CD4-positive, CD25-positive, alpha-beta regulatory T cell (primary cell): ENCODE measurements around the gene ITGA8. TPM values are rescaled to one million over a fixed set of nuclear protein-coding genes. Genes with fewer than 3 reads are reported as not detected.

ENCODE experiments used
- ATAC-seq, 2 donors: fragments of 150-1000 bp; cut with Tn5 transposase; one replicate each; pipeline ENCODE4 v1.10.0; 2021; ENCODE audit warnings: low read depth in 2 of 2, moderate number of reproducible peaks in 2 of 2, moderate library complexity in 1 of 2
- DNase-seq, 3 donors: peaks; one replicate each; pipeline versions ENCODE4 v3.0.0 to v3.0.0-alpha.2; 2012 to 2022; ENCODE audit warnings: mixed read lengths in 1 of 3
- H3K27ac ChIP-seq: one replicate; pipeline ENCODE4 v1.7.0; 2013; ENCODE audit warnings: mild to moderate bottlenecking, low read length; ENCODE audit not compliant: insufficient read depth, poor library complexity, severe bottlenecking
- H3K27me3 ChIP-seq: one replicate; pipeline ENCODE4 v1.7.0; 2013; ENCODE audit warnings: low read length; ENCODE audit not compliant: control insufficient read depth, insufficient read depth
- H3K36me3 ChIP-seq: one replicate; pipeline ENCODE4 v1.7.0; 2013; ENCODE audit warnings: mild to moderate bottlenecking, low read length, moderate library complexity; ENCODE audit not compliant: control insufficient read depth, insufficient read depth
- H3K4me1 ChIP-seq: 2 replicates; pipeline ENCODE4 v1.7.0; 2013; ENCODE audit warnings: mild to moderate bottlenecking, low read length; ENCODE audit not compliant: insufficient read depth, control insufficient read depth, poor library complexity, severe bottlenecking
- H3K4me3 ChIP-seq: one replicate; pipeline ENCODE4 v1.7.0; 2013; ENCODE audit warnings: low read depth, mild to moderate bottlenecking, low read length, moderate library complexity
- H3K9me3 ChIP-seq, 2 experiments: 1 replicate in 1 of 2; 2 replicates in 1 of 2; pipeline ENCODE4 v1.7.0; 2013; ENCODE audit warnings: low read length in 2 of 2, mild to moderate bottlenecking in 1 of 2, moderate library complexity in 1 of 2; ENCODE audit not compliant: control insufficient read depth in 2 of 2
- H3K27ac Mint-ChIP-seq, 3 donors: one replicate each; pipeline ENCODE4 v1.8.0; 2020 to 2022; ENCODE audit warnings: mild to moderate bottlenecking in 3 of 3, mixed read lengths in 3 of 3, moderate library complexity in 2 of 3
- H3K27me3 Mint-ChIP-seq: one replicate; pipeline ENCODE4 v1.8.0; 2022; ENCODE audit warnings: mild to moderate bottlenecking, mixed read lengths
- H3K36me3 Mint-ChIP-seq: one replicate; pipeline ENCODE4 v1.8.0; 2020; ENCODE audit warnings: mixed read lengths
- H3K4me1 Mint-ChIP-seq, 4 donors: one replicate each; pipeline ENCODE4 v1.8.0; 2020 to 2022; ENCODE audit warnings: mixed read lengths in 4 of 4, mild to moderate bottlenecking in 1 of 4
- H3K4me3 Mint-ChIP-seq, 4 donors: one replicate each; pipeline ENCODE4 v1.8.0; 2020 to 2022; ENCODE audit warnings: mild to moderate bottlenecking in 4 of 4, mixed read lengths in 4 of 4, moderate library complexity in 3 of 4
- H3K9me3 Mint-ChIP-seq, 7 donors: one replicate each; pipeline ENCODE4 v1.8.0; 2020 to 2022; ENCODE audit warnings: mixed read lengths in 7 of 7, mild to moderate bottlenecking in 3 of 7, moderate library complexity in 2 of 7
- polyA plus RNA-seq, 4 donors: library from polyadenylated mRNA; unstranded; fragments of 300-500 nt; fragmentation: Illumina TruSeq; gene quantifications; one replicate each; pipeline ENCODE4 v1.2.3, GENCODE V29; 2021
- total RNA-seq: library from RNA; stranded (reverse); gene quantifications from one replicate; pipeline ENCODE4 v1.2.3, GENCODE V29; 2022

ITGA8 gene
- total and polyA plus RNA-seq, 5 donors from 2014 or later, result not detected

DNA sequence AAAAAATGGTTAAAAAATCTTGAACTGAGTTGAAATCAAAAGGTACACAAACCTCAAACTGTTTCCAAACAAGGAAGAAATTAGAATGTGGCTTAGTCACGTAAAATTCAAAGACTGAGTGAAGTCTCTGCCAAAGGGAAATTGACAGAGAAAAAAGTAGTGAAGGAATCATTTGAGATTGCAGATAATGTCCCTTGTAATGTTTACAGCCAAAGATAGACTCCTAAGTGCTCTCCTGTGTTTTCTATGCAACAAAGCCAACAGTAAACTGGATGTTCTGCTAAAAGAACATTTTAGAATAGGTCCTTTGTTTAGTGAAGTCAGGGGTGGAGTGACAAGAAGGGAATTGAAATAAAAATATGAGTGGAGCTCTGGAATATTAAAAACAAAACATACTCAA is 117.9 kb downstream of the ITGA8 start:
- no peak overlapping the region for H3K4me3 Mint-ChIP-seq

DNA sequence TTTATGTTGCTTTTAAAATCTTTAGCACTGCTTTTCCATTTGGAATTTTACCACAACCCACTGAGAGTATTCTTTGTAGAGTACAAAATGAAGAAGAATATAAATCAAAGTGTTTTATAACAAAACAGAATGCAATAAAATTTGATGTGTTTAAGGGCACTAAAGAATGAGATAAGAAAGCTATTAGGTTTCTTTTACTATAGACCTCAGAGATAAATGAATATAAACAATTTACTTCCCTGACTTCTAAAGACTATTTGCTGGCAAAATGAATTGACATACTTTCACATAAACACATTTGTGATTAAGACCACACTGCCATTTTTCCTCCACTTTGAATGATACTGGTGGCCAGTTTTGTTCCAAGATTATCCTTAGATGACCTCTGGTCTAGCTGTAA is 124.5 kb downstream of the ITGA8 start:
- Histone ChIP-seq H3K27ac (no peak overlapping the region), H3K4me1 (no peaks in the 10 kb centered on the region), H3K36me3 (no peaks in the 10 kb centered on the region), H3K27me3 (no peaks in the 10 kb centered on the region), H3K9me3 (no peaks in the 10 kb centered on the region), H3K4me3 (no peak overlapping the region)
- H3K27me3 Mint-ChIP-seq, result peaks cover 4% of the 10 kb centered on the region
- H3K9me3 Mint-ChIP-seq, result peaks cover 0 to 4% (median 0%) of the 10 kb centered on the region in 7 donors
- no peaks in the 10 kb centered on the region for H3K4me1 Mint-ChIP-seq
- no peak for DNase-seq
- no peaks in the 10 kb centered on the region for H3K36me3 Mint-ChIP-seq
- ATAC-seq, result no peak
- H3K27ac Mint-ChIP-seq, result no peak overlapping the region
- no peak overlapping the region for H3K4me3 Mint-ChIP-seq

More for the DNA sequence above, 117.9 kb downstream of the ITGA8 start:
- Histone ChIP-seq H3K36me3 (no peaks in the 10 kb centered on the region), H3K4me1 (no peaks in the 10 kb centered on the region), H3K9me3 (no peaks in the 10 kb centered on the region), H3K4me3 (no peak overlapping the region), H3K27me3 (peaks cover 4% of the 10 kb centered on the region), H3K27ac (no peak overlapping the region)
- no peak overlapping the region for H3K27ac Mint-ChIP-seq
- DNase-seq (no peak), ATAC-seq (no peak)
- H3K9me3 Mint-ChIP-seq, result peaks cover 0 to 4% (median 0%) of the 10 kb centered on the region in 7 donors
- H3K36me3 Mint-ChIP-seq, result no peaks in the 10 kb centered on the region
- H3K4me1 Mint-ChIP-seq, result no peaks in the 10 kb centered on the region
- peaks cover 12% of the 10 kb centered on the region for H3K27me3 Mint-ChIP-seq

DNA sequence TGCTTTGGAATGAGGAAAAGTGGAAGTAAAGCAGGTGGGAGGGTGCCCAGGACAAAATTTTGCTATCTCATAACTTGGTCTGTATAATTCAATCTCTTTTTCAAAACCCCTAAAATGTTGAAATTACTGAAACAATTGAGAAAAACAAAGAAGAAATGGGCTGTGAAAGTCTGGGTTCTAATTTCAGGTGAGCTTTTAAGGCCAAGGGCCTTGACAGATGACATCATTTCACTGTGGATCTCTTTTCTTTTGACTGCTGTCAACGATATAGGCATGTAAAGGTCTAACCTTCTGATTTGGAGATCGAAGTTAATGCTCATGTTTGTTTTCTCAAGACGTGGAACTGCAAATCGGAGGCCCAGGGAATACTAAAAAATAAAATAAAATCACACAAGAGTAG is 127.8 kb downstream of the ITGA8 start:
- no peaks in the 10 kb centered on the region for H3K36me3 ChIP-seq
- H3K4me1 Mint-ChIP-seq, result no peaks in the 10 kb centered on the region
- no peak overlapping the region for H3K27ac ChIP-seq
- H3K9me3 Mint-ChIP-seq, result peaks cover 0 to 2% (median 0%) of the 10 kb centered on the region in 7 donors
- no peaks in the 10 kb centered on the region for H3K36me3 Mint-ChIP-seq
- H3K27ac Mint-ChIP-seq, result no peak overlapping the region
- H3K4me1 ChIP-seq, result no peaks in the 10 kb centered on the region
- no peak overlapping the region for H3K4me3 Mint-ChIP-seq
- H3K27me3 ChIP-seq, result no peaks in the 10 kb centered on the region
- ATAC-seq, result no peak
- H3K27me3 Mint-ChIP-seq, result peaks cover 8% of the 10 kb centered on the region
- DNase-seq, result no peak
- no peak overlapping the region for H3K4me3 ChIP-seq
- no peaks in the 10 kb centered on the region for H3K9me3 ChIP-seq

DNA sequence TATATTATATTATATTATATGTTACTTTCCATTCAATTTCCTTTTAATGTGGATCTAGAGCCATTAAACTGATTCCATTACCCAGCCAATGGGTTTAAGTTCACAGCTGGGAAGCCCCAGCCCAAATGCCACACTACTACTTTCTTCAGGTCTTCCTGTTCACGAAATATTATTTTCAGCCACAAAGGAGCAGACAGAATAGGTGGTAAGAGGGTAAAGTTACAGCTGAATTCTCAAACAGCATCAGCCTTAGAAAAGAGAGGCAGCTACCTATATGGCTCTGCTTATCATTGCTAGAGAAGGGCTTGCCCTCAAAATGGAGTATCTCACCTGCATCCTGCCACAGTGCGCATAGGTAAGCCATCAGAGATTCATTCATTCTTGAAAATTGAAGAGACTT is 128.3 kb downstream of the ITGA8 start:
- Mint-ChIP-seq H3K4me3 (no peak overlapping the region), H3K36me3 (no peaks in the 10 kb centered on the region), H3K9me3 (peaks cover 0 to 2% (median 0%) of the 10 kb centered on the region in 7 donors), H3K4me1 (no peaks in the 10 kb centered on the region), H3K27me3 (peaks cover 7% of the 10 kb centered on the region), H3K27ac (no peak overlapping the region)
- DNase-seq (no peak), ATAC-seq (no peak)
- Histone ChIP-seq H3K9me3 (no peaks in the 10 kb centered on the region), H3K4me1 (no peaks in the 10 kb centered on the region), H3K4me3 (no peak overlapping the region), H3K36me3 (no peaks in the 10 kb centered on the region), H3K27ac (no peak overlapping the region), H3K27me3 (no peaks in the 10 kb centered on the region)

DNA sequence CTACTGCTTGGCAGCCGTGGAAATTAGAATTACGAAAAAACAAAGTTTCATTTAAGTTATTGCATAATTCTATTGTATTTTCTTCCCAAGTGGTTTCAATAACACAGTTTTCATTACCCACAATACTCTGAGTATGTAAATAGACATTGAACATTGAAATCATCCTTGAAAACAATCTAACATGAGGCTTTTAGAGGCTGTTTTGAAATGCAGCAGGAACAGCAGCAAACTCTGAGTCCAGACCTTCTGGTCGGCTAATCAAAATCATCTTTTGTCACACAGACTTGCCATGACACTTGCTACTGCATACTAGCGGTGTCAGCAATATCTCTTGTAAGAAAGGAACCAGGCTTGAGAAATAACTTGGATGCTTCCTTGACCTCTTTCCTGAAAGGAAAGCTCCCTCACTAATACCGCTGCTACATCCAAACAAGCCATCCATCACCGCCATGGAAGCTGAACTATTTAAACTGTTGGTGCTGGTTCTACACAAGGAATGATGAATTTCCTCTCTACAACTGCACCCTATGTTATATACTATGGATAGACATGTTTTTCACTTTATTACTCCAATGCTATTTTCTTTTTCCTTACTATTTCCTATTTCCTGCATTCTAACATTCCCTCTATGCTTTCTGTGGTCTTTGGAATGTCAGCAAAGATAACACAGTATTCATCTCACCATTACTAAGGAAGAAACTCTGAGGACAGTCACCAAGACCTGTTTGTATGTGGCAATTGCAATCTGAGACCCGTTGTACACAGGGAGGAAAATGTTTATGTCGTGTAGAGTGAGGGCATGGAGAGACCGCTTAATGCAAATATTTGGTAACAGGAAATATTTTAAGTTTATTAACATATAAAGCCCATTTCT is 130.8 kb downstream of the ITGA8 start:
- H3K4me3 Mint-ChIP-seq, result no peak overlapping the region
- no peaks in the 10 kb centered on the region for H3K9me3 ChIP-seq
- H3K27ac Mint-ChIP-seq, result no peak overlapping the region
- peaks cover 4% of the 10 kb centered on the region for H3K27me3 Mint-ChIP-seq
- no peaks in the 10 kb centered on the region for H3K9me3 Mint-ChIP-seq
- no peaks in the 10 kb centered on the region for H3K36me3 ChIP-seq
- no peak for DNase-seq
- no peaks in the 10 kb centered on the region for H3K4me1 Mint-ChIP-seq
- no peak overlapping the region for H3K27ac ChIP-seq
- H3K36me3 Mint-ChIP-seq, result no peaks in the 10 kb centered on the region
- H3K4me1 ChIP-seq, result no peaks in the 10 kb centered on the region
- no peak for ATAC-seq
- no peaks in the 10 kb centered on the region for H3K27me3 ChIP-seq
- no peak overlapping the region for H3K4me3 ChIP-seq

DNA sequence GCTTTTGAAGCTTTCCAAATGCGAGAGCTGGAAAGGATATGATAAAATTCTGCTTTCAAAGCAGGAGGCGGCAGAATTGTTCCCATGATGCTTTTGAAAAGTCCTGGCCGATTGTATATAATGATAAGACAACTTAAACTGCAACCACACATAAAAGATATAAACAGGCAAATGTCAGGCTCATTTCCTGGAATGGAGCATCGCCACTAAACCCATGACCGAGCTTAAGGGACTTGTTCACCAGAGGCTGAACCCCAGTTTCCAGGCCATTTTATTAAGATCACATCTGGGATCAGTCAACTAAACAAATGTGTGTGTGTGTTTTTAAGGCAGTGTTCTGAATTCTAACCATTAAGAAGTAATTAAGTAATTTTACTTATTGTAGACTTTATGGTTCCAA is 131.6 kb downstream of the ITGA8 start:
- Mint-ChIP-seq H3K9me3 (peaks cover 0 to under 1% (median 0%) of the 10 kb centered on the region in 7 donors), H3K36me3 (no peaks in the 10 kb centered on the region), H3K4me1 (no peaks in the 10 kb centered on the region), H3K4me3 (no peak overlapping the region), H3K27me3 (peaks cover 4% of the 10 kb centered on the region), H3K27ac (no peak overlapping the region)
- DNase-seq (no peak), ATAC-seq (no peak)
- H3K4me1 ChIP-seq, result no peaks in the 10 kb centered on the region
- H3K27ac ChIP-seq, result no peak overlapping the region
- no peaks in the 10 kb centered on the region for H3K36me3 ChIP-seq
- H3K4me3 ChIP-seq, result no peak overlapping the region
- no peaks in the 10 kb centered on the region for H3K9me3 ChIP-seq
- H3K27me3 ChIP-seq, result no peaks in the 10 kb centered on the region

DNA sequence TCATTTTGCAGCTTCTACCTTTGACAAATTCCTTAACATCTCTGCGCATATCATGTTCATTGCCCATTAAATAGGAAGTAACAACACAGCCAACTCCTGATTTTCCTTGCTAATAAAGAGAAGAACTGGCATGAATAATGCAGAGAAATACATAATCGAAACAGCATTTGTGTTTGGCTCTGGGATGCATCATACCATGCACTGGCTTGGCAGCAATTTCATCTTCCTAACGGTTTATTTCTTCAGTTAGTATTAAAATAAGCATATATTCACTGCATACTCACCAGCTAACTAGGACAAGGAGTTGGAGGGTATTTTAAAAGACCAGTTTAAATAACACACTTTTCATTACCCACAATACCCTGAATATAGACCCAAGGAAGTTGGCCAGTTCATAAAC is 132.5 kb downstream of the ITGA8 start:
- Histone ChIP-seq H3K4me3 (no peak overlapping the region), H3K27ac (no peak overlapping the region), H3K36me3 (no peaks in the 10 kb centered on the region), H3K4me1 (no peaks in the 10 kb centered on the region), H3K27me3 (no peaks in the 10 kb centered on the region), H3K9me3 (peaks cover 0 to 3% of the 10 kb centered on the region in 2 experiments)
- ATAC-seq (no peak), DNase-seq (no peak)
- Mint-ChIP-seq H3K27me3 (peaks cover 4% of the 10 kb centered on the region), H3K4me1 (no peaks in the 10 kb centered on the region), H3K4me3 (no peak overlapping the region), H3K9me3 (peaks cover 0 to 7% (median 1%) of the 10 kb centered on the region in 7 donors), H3K36me3 (no peaks in the 10 kb centered on the region), H3K27ac (no peak overlapping the region)

DNA sequence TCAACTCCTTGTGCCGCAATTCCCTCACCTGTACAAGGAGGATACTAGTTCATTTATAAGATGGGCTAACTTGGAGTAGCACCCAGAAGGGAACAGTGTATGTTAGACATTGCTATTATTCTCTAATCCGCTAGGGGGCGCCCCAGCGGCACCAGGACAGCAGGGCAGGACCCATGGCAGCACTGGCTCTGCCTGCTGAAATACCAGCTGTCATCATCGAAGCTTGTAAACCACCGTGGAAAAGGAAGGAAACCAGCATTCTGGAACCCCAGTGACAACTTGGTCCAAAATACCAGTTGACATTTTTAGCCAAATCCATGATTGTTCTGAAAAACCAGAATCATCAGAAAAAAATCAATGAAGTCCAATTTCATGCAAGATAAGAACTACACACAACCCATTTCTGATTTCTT is 134.4 kb downstream of the ITGA8 start:
- Mint-ChIP-seq H3K4me3 (no peak overlapping the region), H3K27ac (no peak overlapping the region), H3K4me1 (no peaks in the 10 kb centered on the region), H3K36me3 (no peaks in the 10 kb centered on the region), H3K9me3 (peaks cover 0 to 11% (median 1%) of the 10 kb centered on the region in 7 donors), H3K27me3 (peaks cover 4% of the 10 kb centered on the region)
- Histone ChIP-seq H3K27me3 (no peaks in the 10 kb centered on the region), H3K9me3 (peaks cover 0 to 3% of the 10 kb centered on the region in 2 experiments), H3K4me1 (no peaks in the 10 kb centered on the region), H3K4me3 (no peak overlapping the region), H3K27ac (no peak overlapping the region), H3K36me3 (no peaks in the 10 kb centered on the region)
- DNase-seq, result peak in 1 of 3 donors; percentile 53
- no peak for ATAC-seq
